GM12891 (cell line): ENCODE results near the gene ZNF740.

Source experiments
- PAX5 ChIP-seq: IDR thresholded peaks from 2 replicates; pipeline ENCODE4 v1.6.1; 2011; ENCODE audit warnings: low read length, moderate library complexity, mild to moderate bottlenecking; ENCODE audit not compliant: insufficient read depth, severe bottlenecking
- POLR2A ChIP-seq: IDR thresholded peaks from 2 replicates; pipeline ENCODE4 v1.6.1; 2011; ENCODE audit warnings: low read depth, low read length, control low read depth
- POLR2AphosphoS5 ChIP-seq: IDR thresholded peaks from 2 replicates; pipeline ENCODE4 v1.6.1; 2011; ENCODE audit warnings: low read depth, low read length, control low read depth
- POU2F2 ChIP-seq: IDR thresholded peaks from 2 replicates; pipeline ENCODE4 v1.6.1; 2011; ENCODE audit warnings: low read depth, mild to moderate bottlenecking, control low read depth, low read length, moderate library complexity
- SPI1 ChIP-seq: IDR thresholded peaks from 2 replicates; pipeline ENCODE4 v1.6.1; 2011; ENCODE audit warnings: low read depth, low read length, control low read depth
- TAF1 ChIP-seq: IDR thresholded peaks from 2 replicates; pipeline ENCODE4 v1.6.1; 2011; ENCODE audit warnings: low read depth, low read length, control low read depth

DNA sequence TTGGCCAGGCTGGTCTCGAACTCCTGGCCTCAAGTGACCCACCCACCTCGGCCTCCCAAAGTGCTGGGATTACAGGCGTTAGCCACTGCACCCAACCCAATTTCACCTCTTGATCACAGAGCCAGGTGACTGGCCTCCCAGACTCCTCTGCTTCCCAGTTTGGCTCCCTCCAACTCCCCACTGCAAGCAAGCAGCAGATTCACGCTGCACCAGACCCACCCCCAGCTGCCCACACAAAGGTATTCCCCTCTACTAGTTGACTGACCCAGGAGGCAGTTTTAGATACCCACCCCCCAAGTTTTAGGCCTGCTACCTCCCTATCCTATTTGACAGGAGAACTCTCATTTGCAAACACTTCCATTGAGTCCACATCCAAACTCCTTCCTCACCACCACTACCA is 46.3 kb downstream of the ZNF740 start:
- TF ChIP-seq POLR2A (no peak), POLR2AphosphoS5 (no peak), TAF1 (no peak), SPI1 (no peak), PAX5 (no peak), POU2F2 (no peak)
